Skeletal muscle satellite cell (primary cell): ENCODE data around the gene STK11.

Experiments
- H3K27me3 ChIP-seq: 2 replicates; pipeline ENCODE4 v1.7.0; 2013; ENCODE audit warnings: low read length; ENCODE audit not compliant: control insufficient read depth, insufficient read depth
- H3K36me3 ChIP-seq: 2 replicates; pipeline ENCODE4 v1.7.0; 2013; ENCODE audit warnings: mild to moderate bottlenecking, control low read depth, low read length; ENCODE audit not compliant: insufficient read depth
- H3K4me1 ChIP-seq: 2 replicates; pipeline ENCODE4 v1.7.0; 2013; ENCODE audit warnings: low read length; ENCODE audit not compliant: control insufficient read depth, insufficient read depth
- H3K4me2 ChIP-seq: 2 replicates; pipeline ENCODE4 v1.7.0; 2013; ENCODE audit warnings: mild to moderate bottlenecking, low read length
- H3K4me3 ChIP-seq: 2 replicates; pipeline ENCODE4 v1.7.0; 2013; ENCODE audit warnings: low read length
- H3K9ac ChIP-seq: 2 replicates; pipeline ENCODE4 v1.7.0; 2013; ENCODE audit warnings: mild to moderate bottlenecking, low read depth, low read length, moderate library complexity
- H3K9me3 ChIP-seq: replicated peaks from 2 replicates; pipeline ENCODE4 v1.7.0; 2013; ENCODE audit warnings: mild to moderate bottlenecking, control low read depth, low read length

Gene STK11

DNA sequence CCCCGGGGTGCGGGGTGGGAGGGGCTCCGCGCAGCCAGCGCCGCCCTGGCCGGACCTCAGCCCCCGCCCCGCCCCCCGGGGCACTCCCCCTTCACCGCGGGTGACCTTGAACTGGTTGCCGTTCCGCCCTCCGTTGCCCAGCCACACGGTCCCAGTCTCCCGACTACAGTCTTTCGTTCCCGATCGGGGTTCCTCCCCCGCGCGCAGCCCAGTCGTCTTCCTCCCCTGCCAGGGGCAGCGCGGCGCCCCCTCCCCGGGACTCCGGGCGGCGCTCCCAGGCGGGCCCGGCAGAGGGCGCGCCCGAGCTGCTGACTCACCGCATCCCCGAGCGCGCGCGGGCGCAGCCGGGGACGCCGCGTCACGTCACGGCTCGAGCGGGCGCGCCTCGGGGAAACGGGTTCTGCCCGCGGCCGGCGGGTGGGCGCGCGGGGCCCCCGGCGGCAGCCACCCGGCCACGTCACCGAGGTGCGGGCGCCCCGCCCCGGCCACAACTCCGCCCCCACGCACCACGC, 43.3 kb downstream of the STK11 start:
- Histone ChIP-seq H3K4me3 (peak overlapping the region; percentile 97), H3K27me3 (no peaks in the 10 kb centered on the region), H3K9ac (peak overlapping the region; percentile 95), H3K4me2 (peak overlapping the region; percentile 80), H3K4me1 (peaks cover 45% of the 10 kb centered on the region), H3K9me3 (no peaks in the 10 kb centered on the region), H3K36me3 (peaks cover 33% of the 10 kb centered on the region)

- H3K4me1 ChIP-seq = peaks cover 45% of the 10 kb centered on the region
- H3K36me3 ChIP-seq = peaks cover 35% of the 10 kb centered on the region
- no peaks in the 10 kb centered on the region for H3K27me3 ChIP-seq
- H3K9ac ChIP-seq = peak overlapping the region; percentile 95
- H3K4me3 ChIP-seq = peak overlapping the region; percentile 97
- no peaks in the 10 kb centered on the region for H3K9me3 ChIP-seq
- H3K4me2 ChIP-seq = peak overlapping the region; percentile 98
Observed at GRCh38 chr19:1249298-1249989, 43.9 kb downstream of the STK11 start.

DNA sequence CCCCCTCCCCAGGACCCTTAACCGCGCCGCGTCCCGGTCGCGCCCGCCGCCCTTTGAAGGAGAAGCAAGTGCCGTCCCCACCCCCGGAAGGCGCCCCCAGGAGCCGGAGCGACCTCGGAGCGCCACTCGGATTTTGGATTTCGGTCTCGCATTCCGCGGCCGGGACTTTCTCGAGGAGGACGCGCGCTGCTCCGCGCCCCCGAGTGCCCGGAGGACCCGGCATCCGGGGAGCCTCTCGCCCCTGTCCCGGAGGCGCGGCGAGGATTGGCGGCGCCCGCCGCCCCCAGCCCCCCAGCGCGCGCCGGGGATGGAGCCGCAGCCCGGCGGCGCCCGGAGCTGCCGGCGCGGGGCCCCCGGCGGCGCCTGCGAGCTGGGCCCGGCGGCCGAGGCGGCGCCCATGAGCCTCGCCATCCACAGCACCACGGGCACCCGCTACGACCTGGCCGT, 44.4 kb downstream of the STK11 start:
- peak overlapping the region; percentile 92 for H3K9ac ChIP-seq
- H3K36me3 ChIP-seq = peaks cover 41% of the 10 kb centered on the region
- peak overlapping the region; percentile 98 for H3K4me2 ChIP-seq
- H3K27me3 ChIP-seq = no peaks in the 10 kb centered on the region
- H3K9me3 ChIP-seq = no peaks in the 10 kb centered on the region
- H3K4me1 ChIP-seq = peaks cover 45% of the 10 kb centered on the region
- H3K4me3 ChIP-seq = peak overlapping the region; percentile 83

DNA sequence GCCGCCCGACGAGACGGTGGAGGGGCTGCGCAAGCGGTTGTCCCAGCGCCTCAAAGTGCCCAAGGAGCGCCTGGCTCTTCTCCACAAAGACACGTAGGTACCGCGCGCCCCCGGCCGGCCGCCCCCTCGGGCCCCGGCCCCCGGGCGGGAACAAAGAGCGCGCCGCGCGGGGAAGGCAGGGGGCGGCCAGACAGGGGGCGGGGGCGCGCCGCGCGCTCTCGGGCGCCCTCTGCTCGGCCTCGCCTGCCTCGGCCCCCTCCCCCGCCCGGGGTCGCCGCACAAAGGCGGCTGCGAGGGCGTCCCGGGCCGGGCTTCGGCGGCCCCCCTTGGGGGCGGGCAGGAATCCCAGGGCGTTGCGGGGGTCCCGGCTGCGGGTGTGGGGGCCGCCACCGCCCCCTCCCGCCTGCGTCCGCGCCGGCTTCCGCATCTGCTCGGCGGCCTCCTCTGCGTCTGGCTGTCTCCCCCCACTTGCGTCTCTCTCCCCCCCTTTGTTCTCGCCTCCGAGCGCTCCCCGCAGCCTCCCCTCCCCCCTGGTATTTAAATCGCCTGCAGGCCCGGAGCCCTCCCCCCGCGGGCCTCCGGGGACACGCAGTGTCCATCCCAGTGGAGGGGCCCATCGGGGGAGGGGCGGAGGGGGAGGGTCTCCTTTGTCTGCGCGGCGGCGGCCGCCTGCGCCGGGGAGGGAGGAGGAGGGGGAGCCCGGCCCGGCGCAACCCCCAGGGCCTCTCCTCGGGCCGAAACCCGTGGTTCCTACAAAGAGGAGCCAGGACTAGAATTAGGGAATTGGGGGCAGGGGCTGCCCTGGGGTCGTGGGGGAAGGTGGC, 45.1 kb downstream of the STK11 start:
- Histone ChIP-seq H3K4me3 (peak overlapping the region; percentile 83), H3K4me1 (peaks cover 45% of the 10 kb centered on the region), H3K9me3 (no peaks in the 10 kb centered on the region), H3K4me2 (peak overlapping the region; percentile 98), H3K27me3 (no peaks in the 10 kb centered on the region), H3K36me3 (peaks cover 47% of the 10 kb centered on the region), H3K9ac (peak overlapping the region; percentile 92)

GRCh38 chr19:1251330-1252220, 46.0 kb downstream of the STK11 start:
- Histone ChIP-seq H3K9ac (peak overlapping the region; percentile 92), H3K4me2 (peak overlapping the region; percentile 98), H3K4me3 (peak overlapping the region; percentile 83), H3K4me1 (peaks cover 41% of the 10 kb centered on the region), H3K36me3 (peaks cover 54% of the 10 kb centered on the region), H3K9me3 (no peaks in the 10 kb centered on the region), H3K27me3 (no peaks in the 10 kb centered on the region)

DNA sequence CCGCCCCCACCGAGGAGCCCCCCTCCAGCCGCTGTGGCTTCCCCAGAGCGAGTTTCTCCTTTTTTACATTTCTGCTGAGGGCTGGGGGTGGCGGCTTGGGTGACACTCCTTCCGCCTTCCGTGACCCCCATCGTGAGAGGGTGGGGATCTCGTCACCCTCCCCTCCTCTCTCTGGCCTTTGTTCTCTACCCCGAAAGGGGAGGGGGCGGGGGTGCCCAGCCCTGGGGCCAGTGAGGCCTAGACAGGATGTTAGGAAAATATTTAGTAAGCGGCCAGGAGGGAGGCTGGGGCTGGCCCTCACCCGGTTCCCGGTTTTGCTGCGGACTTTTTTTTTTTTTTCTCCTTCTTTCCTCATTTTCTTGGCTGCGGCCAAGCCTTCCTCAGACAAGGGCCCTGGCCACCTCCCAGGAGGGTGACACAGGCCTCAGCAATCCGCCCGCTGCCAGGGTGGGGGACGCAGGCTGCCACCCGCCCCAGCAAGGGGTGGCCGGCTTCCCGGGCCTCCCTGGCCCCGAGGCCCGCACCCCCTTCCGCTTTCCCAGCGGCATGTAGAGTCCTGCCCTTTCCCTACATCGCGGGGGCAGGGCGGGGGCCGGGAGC, 46.7 kb downstream of the STK11 start:
- Histone ChIP-seq H3K4me1 (peaks cover 45% of the 10 kb centered on the region), H3K36me3 (peaks cover 61% of the 10 kb centered on the region), H3K9ac (peak overlapping the region; percentile 92), H3K27me3 (no peaks in the 10 kb centered on the region), H3K4me2 (peak overlapping the region; percentile 98), H3K4me3 (peak overlapping the region; percentile 83), H3K9me3 (no peaks in the 10 kb centered on the region)

GRCh38 chr19:1252821-1253513, 47.4 kb downstream of the STK11 start:
- peaks cover 67% of the 10 kb centered on the region for H3K36me3 ChIP-seq
- H3K4me2 ChIP-seq = peak overlapping the region; percentile 98
- peak overlapping the region; percentile 92 for H3K9ac ChIP-seq
- H3K27me3 ChIP-seq = no peaks in the 10 kb centered on the region
- peak overlapping the region; percentile 83 for H3K4me3 ChIP-seq
- peaks cover 45% of the 10 kb centered on the region for H3K4me1 ChIP-seq
- H3K9me3 ChIP-seq = no peaks in the 10 kb centered on the region

DNA sequence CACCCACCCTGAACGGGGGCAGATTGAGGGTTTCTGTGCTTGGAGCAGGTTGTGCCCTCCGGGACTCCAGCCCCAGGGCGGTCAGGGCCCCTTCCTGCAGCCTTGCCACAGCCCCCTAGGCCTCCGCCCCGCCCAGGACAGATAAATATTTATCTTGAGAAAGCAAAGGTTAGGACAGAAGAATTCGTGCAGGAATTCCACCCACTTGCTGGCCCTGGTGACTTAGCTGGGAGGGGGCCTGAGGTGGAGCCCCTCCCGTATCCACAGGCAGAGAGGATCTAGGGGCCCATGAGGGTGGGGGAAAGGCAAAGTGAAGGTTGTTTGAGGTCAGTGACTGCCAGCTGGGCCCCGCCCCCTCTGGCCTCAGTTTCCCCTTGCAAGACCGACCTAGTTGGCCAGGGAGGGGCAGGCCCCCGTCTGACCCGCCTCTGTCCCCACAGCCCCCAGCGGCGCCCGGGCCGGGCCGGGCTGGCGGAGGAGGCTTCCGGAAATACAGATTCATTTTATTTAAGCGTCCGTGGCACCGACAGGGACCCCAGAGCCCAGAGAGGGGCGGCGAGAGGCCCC, 48.0 kb downstream of the STK11 start:
- H3K4me3 ChIP-seq = peak overlapping the region; percentile 83
- peak overlapping the region; percentile 92 for H3K9ac ChIP-seq
- H3K9me3 ChIP-seq = no peaks in the 10 kb centered on the region
- H3K36me3 ChIP-seq = peaks cover 74% of the 10 kb centered on the region
- no peaks in the 10 kb centered on the region for H3K27me3 ChIP-seq
- H3K4me1 ChIP-seq = peaks cover 49% of the 10 kb centered on the region
- H3K4me2 ChIP-seq = peak overlapping the region; percentile 98

- peak overlapping the region; percentile 98 for H3K4me2 ChIP-seq
- peaks cover 79% of the 10 kb centered on the region for H3K36me3 ChIP-seq
- peaks cover 53% of the 10 kb centered on the region for H3K4me1 ChIP-seq
Observed at GRCh38 chr19:1254081-1254527, 48.5 kb downstream of the STK11 start.

More at GRCh38 chr19:1254081-1254527, 48.5 kb downstream of the STK11 start:
- Histone ChIP-seq H3K27me3 (no peaks in the 10 kb centered on the region), H3K4me3 (peak overlapping the region; percentile 83), H3K9ac (peak overlapping the region; percentile 92), H3K9me3 (no peaks in the 10 kb centered on the region)
